IMR-90 (cell line): Measurements from ENCODE around the gene RPS19. TPM values are rescaled to one million over a fixed set of nuclear protein-coding genes. Genes with fewer than 3 reads are reported as not detected.

ENCODE experiments used
- ATAC-seq: fragments of 200-7000 bp; cut with Tn5 transposase; 2 replicates; pipeline ENCODE4 v1.9.1; 2020; ENCODE audit warnings: low read depth, mild to moderate bottlenecking, moderate library complexity
- BruUV-seq: library from RNA; stranded (reverse); fragments of 400-500 nt; replicated peaks from 2 replicates; lab custom pipeline; 2021; lab: Mats Ljungman, UMichigan
- CTCF ChIA-PET: fragments of 300-600 bp; formaldehyde crosslinking; extraction: SDS; loops from one replicate; lab custom pipeline; 2021; ENCODE audit warnings: antibody characterized with exemption; lab: Yijun Ruan, JAX
- POLR2A ChIA-PET: fragments of 300-600 bp; sonication (Branson Sonifier 250); formaldehyde crosslinking; loops from one replicate; lab custom pipeline; 2022; ENCODE audit warnings: antibody characterized with exemption; ENCODE audit not compliant: unreplicated experiment; lab: Charles Lee
- DNase-seq: peaks from one replicate; pipeline ENCODE4 v3.0.0; 2013
- H2AFZ ChIP-seq: replicated peaks from 2 replicates; pipeline ENCODE3; 2013; ENCODE audit warnings: low read length, mild to moderate bottlenecking; ENCODE audit not compliant: poor library complexity
- H2AK5ac ChIP-seq: 2 replicates; pipeline ENCODE4 v1.6.1; 2013; ENCODE audit warnings: low read depth, low read length, inconsistent platforms
- H2AK9ac ChIP-seq: replicated peaks from 2 replicates; pipeline ENCODE3; 2013; ENCODE audit warnings: mild to moderate bottlenecking, low read depth, low read length, moderate library complexity; ENCODE audit not compliant: poor library complexity
- H2BK120ac ChIP-seq: 2 replicates; pipeline ENCODE4 v1.6.1; 2013; ENCODE audit warnings: low read depth, low read length, inconsistent platforms
- H2BK15ac ChIP-seq: 3 replicates; pipeline ENCODE4 v1.6.1; 2013; ENCODE audit warnings: low read depth, low read length, inconsistent platforms
- H2BK20ac ChIP-seq: 2 replicates; pipeline ENCODE4 v1.6.1; 2013; ENCODE audit warnings: low read depth, mild to moderate bottlenecking, inconsistent platforms, low read length, moderate library complexity
- H2BK5ac ChIP-seq: 2 replicates; pipeline ENCODE4 v1.6.1; 2013; ENCODE audit warnings: mild to moderate bottlenecking, low read depth, low read length, inconsistent platforms; ENCODE audit not compliant: poor library complexity, severe bottlenecking
- H3K14ac ChIP-seq: replicated peaks from 2 replicates; pipeline ENCODE4 v1.6.1; 2013; ENCODE audit warnings: low read depth, low read length, inconsistent platforms
- H3K18ac ChIP-seq: 2 replicates; pipeline ENCODE4 v1.6.1; 2013; ENCODE audit warnings: low read depth, low read length, control low read depth
- H3K23ac ChIP-seq: 2 replicates; pipeline ENCODE4 v1.6.1; 2013; ENCODE audit warnings: low read depth, low read length, inconsistent platforms
- H3K27ac ChIP-seq: 2 replicates; pipeline ENCODE4 v1.5.1; 2013; ENCODE audit warnings: mild to moderate bottlenecking, control low read depth, low read length; ENCODE audit not compliant: insufficient read depth
- H3K27me3 ChIP-seq: 2 replicates; pipeline ENCODE4 v1.6.1; 2013; ENCODE audit warnings: low read length; ENCODE audit not compliant: control insufficient read depth, insufficient read depth
- H3K36me3 ChIP-seq: 2 replicates; pipeline ENCODE4 v1.6.1; 2013; ENCODE audit warnings: low read length, mixed read lengths; ENCODE audit not compliant: control insufficient read depth, insufficient read depth
- H3K4ac ChIP-seq: 2 replicates; pipeline ENCODE4 v1.6.1; 2013; ENCODE audit warnings: low read depth, low read length, inconsistent platforms
- H3K4me1 ChIP-seq: 2 replicates; pipeline ENCODE4 v1.6.1; 2013; ENCODE audit warnings: low read length, mixed read lengths; ENCODE audit not compliant: control insufficient read depth, insufficient read depth
- H3K4me2 ChIP-seq: 2 replicates; pipeline ENCODE4 v1.6.1; 2013; ENCODE audit warnings: low read depth, mild to moderate bottlenecking, control low read depth, low read length, moderate library complexity
- H3K4me3 ChIP-seq: 2 replicates; pipeline ENCODE4 v1.5.1; 2013; ENCODE audit warnings: low read depth, mild to moderate bottlenecking, control low read depth, low read length, moderate library complexity; ENCODE audit not compliant: insufficient read depth
- H3K56ac ChIP-seq: 2 replicates; pipeline ENCODE4 v1.6.1; 2013; ENCODE audit warnings: low read length, inconsistent platforms; ENCODE audit not compliant: insufficient read depth; ENCODE audit errors: extremely low read depth
- H3K79me1 ChIP-seq, 2 experiments: 2 replicates each; pipeline ENCODE4 v1.6.1; 2013; ENCODE audit warnings: low read length in 2 of 2, inconsistent platforms in 1 of 2, low read depth in 1 of 2
- H3K9ac ChIP-seq: 2 replicates; pipeline ENCODE4 v1.6.1; 2013; ENCODE audit warnings: low read depth, low read length, control low read depth
- H3K9me1 ChIP-seq: 2 replicates; pipeline ENCODE4 v1.6.1; 2013; ENCODE audit warnings: low read length, inconsistent platforms; ENCODE audit not compliant: insufficient read depth
- H3K9me3 ChIP-seq: 2 replicates; pipeline ENCODE4 v1.6.1; 2013; ENCODE audit warnings: low read length; ENCODE audit not compliant: control insufficient read depth, insufficient read depth
- H4K20me1 ChIP-seq: 2 replicates; pipeline ENCODE4 v1.6.1; 2013; ENCODE audit warnings: low read length, inconsistent platforms; ENCODE audit not compliant: insufficient read depth
- H4K5ac ChIP-seq: 2 replicates; pipeline ENCODE4 v1.6.1; 2013; ENCODE audit warnings: mild to moderate bottlenecking, low read depth, low read length, control low read depth
- H4K8ac ChIP-seq, 2 experiments: 2 replicates each; pipeline ENCODE4 v1.6.1; 2013; ENCODE audit warnings: low read depth in 2 of 2, low read length in 2 of 2, control low read depth in 1 of 2, inconsistent platforms in 1 of 2
- H4K91ac ChIP-seq: 2 replicates; pipeline ENCODE4 v1.6.1; 2013; ENCODE audit warnings: low read depth, low read length, inconsistent platforms; ENCODE audit not compliant: insufficient read depth
- BHLHE40 ChIP-seq: fragments of 150-350 bp; IDR thresholded peaks from 2 replicates; pipeline ENCODE4 v1.6.1; 2016; ENCODE audit warnings: mild to moderate bottlenecking, low read depth, low read length
- CEBPB ChIP-seq: IDR thresholded peaks from 2 replicates; pipeline ENCODE4 v1.6.1; 2012; ENCODE audit warnings: low read depth, low read length, improper control_type of control experiment
- CHD1 ChIP-seq: IDR thresholded peaks from 2 replicates; pipeline ENCODE4 v1.6.1; 2012; ENCODE audit warnings: low read depth, low read length, improper control_type of control experiment
- CTCF ChIP-seq: conservative IDR thresholded peaks from 2 replicates; pipeline ENCODE4 v1.5.1; 2012; ENCODE audit warnings: mild to moderate bottlenecking, low read depth, low read length, improper control_type of control experiment
- ELK1 ChIP-seq: fragments of 150-350 bp; IDR thresholded peaks from 2 replicates; pipeline ENCODE4 v1.6.1; 2016; ENCODE audit warnings: low read depth, mild to moderate bottlenecking, low read length, moderate library complexity, borderline replicate concordance
- FOS ChIP-seq: fragments of 150-350 bp; IDR thresholded peaks from 2 replicates; pipeline ENCODE4 v1.6.1; 2016; ENCODE audit warnings: low read depth, low read length
- MAFK ChIP-seq: IDR thresholded peaks from 2 replicates; pipeline ENCODE4 v1.6.1; 2012; ENCODE audit warnings: low read depth, low read length, improper control_type of control experiment
- MAZ ChIP-seq: IDR thresholded peaks from 2 replicates; pipeline ENCODE4 v1.6.1; 2012; ENCODE audit warnings: low read depth, mild to moderate bottlenecking, low read length, improper control_type of control experiment, moderate library complexity, borderline replicate concordance
- MXI1 ChIP-seq: IDR thresholded peaks from 2 replicates; pipeline ENCODE4 v1.6.1; 2012; ENCODE audit warnings: low read depth, mild to moderate bottlenecking, low read length, moderate library complexity, borderline replicate concordance
- NFE2L2 ChIP-seq: fragments of 150-350 bp; IDR thresholded peaks from 2 replicates; pipeline ENCODE4 v1.6.1; 2016; ENCODE audit warnings: low read depth, mild to moderate bottlenecking, low read length
- POLR2A ChIP-seq: IDR thresholded peaks from 2 replicates; pipeline ENCODE4 v1.6.1; 2012; ENCODE audit warnings: mild to moderate bottlenecking, low read depth, low read length
- RAD21 ChIP-seq: IDR thresholded peaks from 2 replicates; pipeline ENCODE4 v1.6.1; 2012; ENCODE audit warnings: low read length, improper control_type of control experiment
- RCOR1 ChIP-seq: IDR thresholded peaks from 2 replicates; pipeline ENCODE4 v1.6.1; 2012; ENCODE audit warnings: mild to moderate bottlenecking, low read length, improper control_type of control experiment; ENCODE audit not compliant: insufficient replicate concordance
- RFX5 ChIP-seq: IDR thresholded peaks from 2 replicates; pipeline ENCODE4 v1.8.0; 2012; ENCODE audit warnings: low read depth, mild to moderate bottlenecking, low read length, moderate library complexity
- SMC3 ChIP-seq: fragments of 150-350 bp; IDR thresholded peaks from 2 replicates; pipeline ENCODE4 v1.6.1; 2016; ENCODE audit warnings: low read depth, mild to moderate bottlenecking, antibody characterized with exemption, low read length, moderate library complexity
- USF2 ChIP-seq: fragments of 150-350 bp; IDR thresholded peaks from 2 replicates; pipeline ENCODE4 v1.6.1; 2017; ENCODE audit warnings: mild to moderate bottlenecking, antibody characterized with exemption, low read length, low read depth
- WGBS, 2 experiments: methylation state at CpG; one replicate each; pipeline versions ENCODE4 v1.1.5 to v1.1.7; 2013; ENCODE audit warnings: missing lambda C conversion rate in 2 of 2; ENCODE audit not compliant: insufficient read length in 1 of 2; ENCODE audit errors: extremely low coverage in 2 of 2; 5-methylcytosine and 5-hydroxymethylcytosine counted together
- dilution Hi-C: fragments of 300-500 bp; cut with HindIII; formaldehyde crosslinking; loops from one replicate; pipeline ENCODE4 v1.14.3; 2018; ENCODE audit warnings: low sequenced_read_pairs; ENCODE audit not compliant: unreplicated experiment
- in situ Hi-C: fragments of 300-500 bp; cut with MboI; formaldehyde crosslinking; loops from 3 replicates; pipeline ENCODE4 v1.14.3; 2019; ENCODE audit warnings: low sequenced_read_pairs, inconsistent platforms, mixed read lengths
- intact Hi-C: fragments of 100-400 bp; cut with micrococcal nuclease; formaldehyde crosslinking; loops from 2 replicates; pipeline ENCODE4 v1.10.0; 2022
- polyA plus RNA-seq, 3 experiments: library from polyadenylated mRNA; depleted of rRNA; stranded (reverse); fragments of >200 nt; gene quantifications; 2 replicates each; pipeline ENCODE4 v1.2.3, GENCODE V29; 2012; ENCODE audit warnings: low replicate concordance in 1 of 3
- total RNA-seq: library from RNA; depleted of rRNA; stranded (reverse); fragments of >200 nt; gene quantifications from 2 replicates; pipeline ENCODE4 v1.2.3, GENCODE V29; 2012

RPS19 gene
- total and polyA plus RNA-seq, 2 of the 4 experiments (the other 2 are of a cell fraction): 230 to 3,988 TPM

GRCh38 chr19:41861846-41862245 lies 1.8 kb downstream of the RPS19 start:
- H3K9me3 ChIP-seq: no peaks in the 10 kb centered on the region
- no peak overlapping the region for H3K14ac ChIP-seq
- no peak overlapping the region for H4K91ac ChIP-seq
- H2BK120ac ChIP-seq: no peak overlapping the region
- no peak for TF ChIP-seq CHD1
- no peak for TF ChIP-seq ELK1
- no peak for TF ChIP-seq SMC3
- TF ChIP-seq FOS: no peak
- TF ChIP-seq NFE2L2: no peak
- TF ChIP-seq RAD21: no peak
- no peak for TF ChIP-seq MAZ
- no peak for TF ChIP-seq BHLHE40
- TF ChIP-seq RFX5: no peak
- no peak for TF ChIP-seq CEBPB
- no peak for TF ChIP-seq CTCF
- no peak for TF ChIP-seq MXI1
- TF ChIP-seq USF2: no peak
- no peak for TF ChIP-seq RCOR1
- no peak for TF ChIP-seq POLR2A
- TF ChIP-seq MAFK: no peak
- H3K4ac ChIP-seq: no peak overlapping the region
- peaks cover 12% of the 10 kb centered on the region for H3K4me1 ChIP-seq
- peaks cover 61% of the 10 kb centered on the region for H4K20me1 ChIP-seq
- ATAC-seq: no peak
- no peak overlapping the region; a peak in 1 of 4 replicates for H4K8ac ChIP-seq
- no peak overlapping the region for H3K4me3 ChIP-seq
- no peak overlapping the region for H3K56ac ChIP-seq
- H3K27ac ChIP-seq: no peak overlapping the region
- H3K9me1 ChIP-seq: peaks cover 24% of the 10 kb centered on the region
- in situ Hi-C loops (no loop called here), intact Hi-C loops (no loop called here), dilution Hi-C loops (no loop called here)
- H3K9ac ChIP-seq: peak overlapping the region; percentile 100; the same call in 1 of the 2 replicates
- no peak overlapping the region for H2BK5ac ChIP-seq
- no peak overlapping the region for H2BK15ac ChIP-seq
- no peak overlapping the region for H2AFZ ChIP-seq
- no peaks in the 10 kb centered on the region for H3K27me3 ChIP-seq
- H3K36me3 ChIP-seq: peaks cover 49% of the 10 kb centered on the region
- peak overlapping the region; percentile 100 for H3K4me2 ChIP-seq
- H3K79me1 ChIP-seq: peaks cover 16 to 57% of the 10 kb centered on the region in 2 experiments
- POLR2A ChIA-PET: no interaction called here
- no peak for DNase-seq
- CTCF ChIA-PET: interaction anchor here (0.7 kb wide), 1 partner anchor 498 kb away, joined by 7 read pairs; the partner anchor contains the start of gene B9D2
- no peak overlapping the region for H4K5ac ChIP-seq
- no peak overlapping the region for H2AK5ac ChIP-seq
- no peak overlapping the region for H2AK9ac ChIP-seq
- H3K18ac ChIP-seq: no peak overlapping the region
- H2BK20ac ChIP-seq: no peak overlapping the region
- TSS peak; percentile 45 for BruUV-seq
- peak overlapping the region; percentile 90; the same call in 1 of the 2 replicates for H3K23ac ChIP-seq
- 75% methylated on average over 4 of the region's 9 CpGs; no CpG with 5 or more reads in 1 of the 2 experiments for WGBS, 2 experiments
